ENCODE data around the gene S100A12. TPM values are rescaled to one million over a fixed set of nuclear protein-coding genes. Genes with fewer than 3 reads are reported as not detected.

S100A12 gene
- total RNA-seq, 1 experiment from 2014 or later = not detected

GRCh38 chr1:153346077-153346723, 29.2 kb downstream of the S100A12 start:
- no peak for DNase-seq
- no CpG with 5 or more reads among the region's 6 CpGs for WGBS (ENCODE audit: extremely low coverage, insufficient read length, low lambda C conversion rate)
- Histone ChIP-seq H4K8ac (replicated peaks; ENCODE audit: insufficient read length, low read depth, low read length) (no peak overlapping the region), H3K4me1 (ENCODE audit: insufficient read depth, low read length) (no peaks in the 10 kb centered on the region), H2BK20ac (ENCODE audit: low read depth, low read length, poor library complexity, severe bottlenecking) (no peak overlapping the region), H3T11ph (ENCODE audit: low read length) (no peak overlapping the region), H3K4me2 (ENCODE audit: insufficient read depth, insufficient read length, low read length) (no peak overlapping the region), H4K91ac (ENCODE audit: insufficient read length, low read depth, low read length) (no peak overlapping the region), H3K56ac (ENCODE audit: insufficient read length, low read depth, low read length) (no peak overlapping the region), H3K4ac (ENCODE audit: low read depth, low read length) (no peak overlapping the region), H3K79me1 (ENCODE audit: insufficient read depth, low read depth, low read length, poor library complexity, severe bottlenecking) (no peaks in the 10 kb centered on the region), H2AK5ac (ENCODE audit: insufficient read length, low read length) (no peak overlapping the region), H2BK120ac (ENCODE audit: low read depth, low read length, poor library complexity, severe bottlenecking) (no peak overlapping the region), H3K79me2 (ENCODE audit: insufficient read depth, low read length) (no peaks in the 10 kb centered on the region), H4K20me1 (ENCODE audit: control insufficient read depth, insufficient read depth, insufficient read length) (no peaks in the 10 kb centered on the region), H3K27ac (ENCODE audit: insufficient read length, low read depth, low read length) (no peak overlapping the region), H2AFZ (ENCODE audit: low read length) (no peak overlapping the region), H2BK12ac (ENCODE audit: insufficient read length, low read depth, low read length) (no peak overlapping the region), H3K27me3 (ENCODE audit: insufficient read depth, low read length) (no peaks in the 10 kb centered on the region), H4K5ac (ENCODE audit: insufficient read length, low read depth, low read length) (no peak overlapping the region), H3K18ac (ENCODE audit: insufficient read length, low read depth, low read length) (no peak overlapping the region), H3K23ac (ENCODE audit: insufficient read length, low read depth, low read length) (no peak overlapping the region), H2BK15ac (ENCODE audit: low read depth, low read length) (no peak overlapping the region), H2BK5ac (ENCODE audit: insufficient read length, low read length) (no peak overlapping the region), H3K9ac (ENCODE audit: extremely low read depth, insufficient read length, low read length) (no peak overlapping the region), H3K9me3 (ENCODE audit: control insufficient read depth, low read depth, low read length) (no peaks in the 10 kb centered on the region), H3K23me2 (ENCODE audit: insufficient read length, low read depth, low read length, poor library complexity, severe bottlenecking) (no peaks in the 10 kb centered on the region), H3K14ac (ENCODE audit: insufficient read depth, low read length) (no peak overlapping the region)
- Mint-ChIP-seq H3K4me1 (peaks cover 0 to 5% of the 10 kb centered on the region in 2 experiments; a peak in 2 of 4 replicates), H3K9me3 (no peaks in the 10 kb centered on the region), H3K27me3 (ENCODE audit: low read depth) (peaks cover 36% of the 10 kb centered on the region), H3K27ac (no peak overlapping the region), H3K36me3 (ENCODE audit: insufficient read depth in 1 of 3, low read depth in 3 of 3) (no peaks in the 10 kb centered on the region; a peak in 1 of 7 replicates), H3K4me3 (no peak overlapping the region)
- no peak for TF ChIP-seq CTCF (conservative IDR thresholded peaks at IDR 0.05)

Measured in H9 (cell line).